ENCODE measurements around the gene TSPAN18. TPM values are rescaled to one million over a fixed set of nuclear protein-coding genes. Genes with fewer than 3 reads are reported as not detected.
A peak's percentile ranks its signal among the peaks of the same experiment; 100 is the strongest.

TSPAN18 gene
- total RNA-seq, 2 experiments from 2014 or later = 0.85 to 0.92 TPM

- ChIA-PET CTCF (interaction anchor here (1.2 kb wide), 1 partner anchor 93 kb away, joined by 3 read pairs; no protein-coding TSS in a partner anchor), POLR2A (no interaction called here)
- no peaks in the 10 kb centered on the region for H3K9me3 Mint-ChIP-seq
- no peak overlapping the region for H3K4me3 Mint-ChIP-seq
- H3K36me3 Mint-ChIP-seq (ENCODE audit: low read depth) = no peaks in the 10 kb centered on the region
- no peak for ATAC-seq
- DNase-seq = no peak
- TF ChIP-seq CTCF (IDR thresholded peaks at IDR 0.05) = no peak
- H3K27ac Mint-ChIP-seq = no peak overlapping the region
- no peaks in the 10 kb centered on the region for H3K27me3 Mint-ChIP-seq
- intact Hi-C loops (cut with micrococcal nuclease) = no loop called here
- H3K4me1 Mint-ChIP-seq (ENCODE audit: low read depth) = no peaks in the 10 kb centered on the region
Measured at GRCh38 chr11:44818110-44818509, 91.3 kb downstream of the TSPAN18 start.

GRCh38 chr11:44819346-44819745, 92.6 kb downstream of the TSPAN18 start:
- ChIA-PET POLR2A (no interaction called here), CTCF (no interaction called here)
- Mint-ChIP-seq H3K4me1 (ENCODE audit: low read depth) (no peaks in the 10 kb centered on the region), H3K27ac (no peak overlapping the region), H3K4me3 (no peak overlapping the region), H3K27me3 (no peaks in the 10 kb centered on the region), H3K36me3 (ENCODE audit: low read depth) (no peaks in the 10 kb centered on the region), H3K9me3 (no peaks in the 10 kb centered on the region)
- intact Hi-C loops (cut with micrococcal nuclease) = no loop called here
- DNase-seq (no peak), ATAC-seq (no peak)
- TF ChIP-seq CTCF (IDR thresholded peaks at IDR 0.05) = no peak

GRCh38 chr11:44822369-44822768, 95.6 kb downstream of the TSPAN18 start:
- Mint-ChIP-seq H3K4me3 (no peak overlapping the region), H3K27ac (no peak overlapping the region), H3K9me3 (no peaks in the 10 kb centered on the region), H3K4me1 (ENCODE audit: low read depth) (no peaks in the 10 kb centered on the region), H3K36me3 (ENCODE audit: low read depth) (no peaks in the 10 kb centered on the region), H3K27me3 (no peaks in the 10 kb centered on the region)
- DNase-seq (no peak), ATAC-seq (no peak)
- POLR2A ChIA-PET = no interaction called here
- intact Hi-C loops (cut with micrococcal nuclease) = no loop called here
- CTCF ChIA-PET = interaction anchor here (1.8 to 2.2 kb wide), 3 partner anchors 20 to 89 kb away, joined by 4 to 7 read pairs (median 7); no protein-coding TSS in a partner anchor
- TF ChIP-seq CTCF (IDR thresholded peaks at IDR 0.05) = no peak

GRCh38 chr11:44823006-44823405, 96.2 kb downstream of the TSPAN18 start:
- Mint-ChIP-seq H3K4me1 (ENCODE audit: low read depth) (no peaks in the 10 kb centered on the region), H3K4me3 (no peak overlapping the region), H3K27me3 (no peaks in the 10 kb centered on the region), H3K27ac (no peak overlapping the region), H3K9me3 (no peaks in the 10 kb centered on the region), H3K36me3 (ENCODE audit: low read depth) (no peaks in the 10 kb centered on the region)
- ChIA-PET POLR2A (no interaction called here), CTCF (interaction anchor here (1.5 to 2.2 kb wide), 5 partner anchors 13 to 104 kb away, joined by 3 to 7 read pairs (median 4); no protein-coding TSS in a partner anchor)
- ATAC-seq = peak; percentile 49
- intact Hi-C loops (cut with micrococcal nuclease) = no loop called here
- TF ChIP-seq CTCF (IDR thresholded peaks at IDR 0.05) = no peak
- peak; percentile 31 for DNase-seq

GRCh38 chr11:44823868-44824267, 97.1 kb downstream of the TSPAN18 start:
- ChIA-PET POLR2A (no interaction called here), CTCF (interaction anchor here (0.7 to 2.2 kb wide), 6 partner anchors 12 to 103 kb away, joined by 3 to 7 read pairs (median 4); no protein-coding TSS in a partner anchor)
- Mint-ChIP-seq H3K27me3 (no peaks in the 10 kb centered on the region), H3K4me1 (ENCODE audit: low read depth) (no peaks in the 10 kb centered on the region), H3K36me3 (ENCODE audit: low read depth) (no peaks in the 10 kb centered on the region), H3K4me3 (no peak overlapping the region), H3K9me3 (no peaks in the 10 kb centered on the region), H3K27ac (no peak overlapping the region)
- intact Hi-C loops (cut with micrococcal nuclease) = no loop called here
- no peak for TF ChIP-seq CTCF (IDR thresholded peaks at IDR 0.05)
- ATAC-seq = no peak
- DNase-seq = no peak

Measured in activated CD8-positive, alpha-beta T cell treated with anti-CD3 and anti-CD28 coated beads for 36 hours (primary cell).